Measurements from ENCODE around the gene GIN1.

GRCh38 chr5:103037673-103038455, 82.1 kb downstream of the GIN1 start:
- TF ChIP-seq CTCF (IDR thresholded peaks at IDR 0.05; ENCODE audit: insufficient read depth, low read length, poor library complexity, severe bottlenecking) (no peak), EZH2phosphoT487 (conservative IDR thresholded peaks at IDR 0.05; ENCODE audit: low read length) (no peak)
